HepG2 (cell line): ENCODE data around the gene SAMD4B. TPM values are rescaled to one million over a fixed set of nuclear protein-coding genes. Genes with fewer than 3 reads are reported as not detected.

Source experiments
- ATF1 ChIP-seq: IDR thresholded peaks from 2 replicates; pipeline ENCODE4 v1.6.1; 2016; ENCODE audit warnings: mild to moderate bottlenecking, control low read depth
- ATF4 ChIP-seq, 2 experiments: fragments of 450-650 bp in 1 of 2; sonication (generic) in 1 of 2; formaldehyde crosslinking; IDR thresholded peaks; 2 replicates each; pipeline versions ENCODE4 v1.5.0 to v1.8.0; 2020 to 2022; ENCODE audit warnings: mild to moderate bottlenecking in 1 of 2, missing genetic modification reagents in 1 of 2
- CHCHD3 ChIP-seq: sonication (generic); formaldehyde crosslinking; IDR thresholded peaks from 2 replicates; pipeline ENCODE4 v1.8.0; 2022; ENCODE audit warnings: mild to moderate bottlenecking, missing genetic modification reagents, moderate library complexity
- GATA4 ChIP-seq: sonication (generic); IDR thresholded peaks from 2 replicates; pipeline ENCODE4 v1.6.1; 2016; ENCODE audit warnings: antibody characterized with exemption, low read depth, borderline replicate concordance
- HHEX ChIP-seq: IDR thresholded peaks from 2 replicates; pipeline ENCODE4 v1.6.1; 2016; ENCODE audit warnings: control low read depth
- HMG20A ChIP-seq: IDR thresholded peaks from 2 replicates; pipeline ENCODE4 v1.6.1; 2016; ENCODE audit warnings: borderline replicate concordance
- HMG20B ChIP-seq: conservative IDR thresholded peaks from 2 replicates; pipeline ENCODE4 v1.6.1; 2016; ENCODE audit warnings: missing genetic modification reagents, missing compliant biosample characterization
- HMGXB4 ChIP-seq, 2 experiments: sonication (generic) in 1 of 2; formaldehyde crosslinking in 1 of 2; IDR thresholded peaks; 2 replicates each; pipeline versions ENCODE4 v1.4.0 to v1.6.1; 2018 to 2020; ENCODE audit warnings: missing genetic modification reagents in 2 of 2, borderline replicate concordance in 1 of 2, low read depth in 1 of 2, mild to moderate bottlenecking in 1 of 2, missing biosample characterization in 1 of 2
- HOXA9 ChIP-seq: sonication (generic); formaldehyde crosslinking; IDR thresholded peaks from 2 replicates; pipeline ENCODE4 v1.8.1; 2022; ENCODE audit warnings: missing genetic modification reagents, mild to moderate bottlenecking, moderate library complexity, borderline replicate concordance
- KDM1A ChIP-seq: IDR thresholded peaks from 2 replicates; pipeline ENCODE4 v1.6.1; 2016; ENCODE audit warnings: missing compliant biosample characterization
- KDM5B ChIP-seq: sonication (generic); formaldehyde crosslinking; IDR thresholded peaks from 2 replicates; pipeline ENCODE4 v1.4.0; 2020; ENCODE audit warnings: missing genetic modification reagents, mild to moderate bottlenecking, borderline replicate concordance
- MIXL1 ChIP-seq: IDR thresholded peaks from 2 replicates; pipeline ENCODE4 v1.6.1; 2016
- MXD4 ChIP-seq: IDR thresholded peaks from 2 replicates; pipeline ENCODE4 v1.6.1; 2016; ENCODE audit warnings: mild to moderate bottlenecking, missing biosample characterization, missing genetic modification reagents
- NFE2L2 ChIP-seq: fragments of 150-350 bp; IDR thresholded peaks from 2 replicates; pipeline ENCODE4 v1.6.1; 2014; ENCODE audit warnings: low read length
- NFYC ChIP-seq: IDR thresholded peaks from 2 replicates; pipeline ENCODE4 v1.6.1; 2016; ENCODE audit warnings: missing genetic modification reagents, missing compliant biosample characterization
- PCBP2 ChIP-seq: fragments of 200-400 bp; formaldehyde crosslinking; optimal IDR thresholded peaks from 2 replicates; pipeline ENCODE3; 2018; ENCODE audit warnings: low read length, low read depth; ENCODE audit not compliant: poor library complexity, severe bottlenecking
- TOE1 ChIP-seq: sonication (generic); formaldehyde crosslinking; IDR thresholded peaks from 2 replicates; pipeline ENCODE4 v1.4.0; 2020; ENCODE audit warnings: mild to moderate bottlenecking, missing genetic modification reagents
- ZBTB26 ChIP-seq: IDR thresholded peaks from 2 replicates; pipeline ENCODE4 v1.6.1; 2016; ENCODE audit warnings: missing compliant biosample characterization, missing genetic modification reagents, borderline replicate concordance
- ZBTB7B ChIP-seq: sonication (generic); formaldehyde crosslinking; IDR thresholded peaks from 2 replicates; pipeline ENCODE4 v1.4.0; 2020; ENCODE audit warnings: missing genetic modification reagents
- ZNF280B ChIP-seq: sonication (generic); formaldehyde crosslinking; IDR thresholded peaks from 2 replicates; pipeline ENCODE4 v1.5.0; 2020; ENCODE audit warnings: missing genetic modification reagents, mild to moderate bottlenecking, borderline replicate concordance
- ZNF383 ChIP-seq: sonication (generic); formaldehyde crosslinking; IDR thresholded peaks from 2 replicates; pipeline ENCODE4 v1.4.0; 2020; ENCODE audit warnings: missing genetic modification reagents, mild to moderate bottlenecking, borderline replicate concordance
- ZNF44 ChIP-seq: sonication (generic); formaldehyde crosslinking; IDR thresholded peaks from 2 replicates; pipeline ENCODE4 v1.5.1; 2020; ENCODE audit warnings: mild to moderate bottlenecking, missing genetic modification reagents
- ZNF83 ChIP-seq: sonication (generic); formaldehyde crosslinking; IDR thresholded peaks from 2 replicates; pipeline ENCODE4 v1.4.0; 2020; ENCODE audit warnings: missing genetic modification reagents, mild to moderate bottlenecking, borderline replicate concordance
- ZNF891 ChIP-seq: sonication (generic); formaldehyde crosslinking; IDR thresholded peaks from 2 replicates; pipeline ENCODE4 v1.5.0; 2020; ENCODE audit warnings: mild to moderate bottlenecking, missing genetic modification reagents
- ZSCAN21 ChIP-seq: sonication (generic); formaldehyde crosslinking; IDR thresholded peaks from 2 replicates; pipeline ENCODE4 v1.8.0; 2022; ENCODE audit warnings: mild to moderate bottlenecking, missing genetic modification reagents, moderate library complexity, borderline replicate concordance
- polyA plus RNA-seq, 8 experiments: library from polyadenylated mRNA; depleted of rRNA in 3 of 8; stranded (reverse) in 7 of 8; unstranded in 1 of 8; fragments of >200 nt; fragmentation: Illumina TruSeq in 4 of 8; extraction: Trizol in 4 of 8; gene quantifications; 2 replicates each; pipeline versions ENCODE4 v1.2.1 to v1.2.3, GENCODE V29; 2011 to 2016; ENCODE audit warnings: low read depth in 4 of 8, missing spikeins in 1 of 8, mixed read lengths in 1 of 8; ENCODE audit not compliant: insufficient read depth in 1 of 8
- total RNA-seq, 5 experiments: library from RNA; depleted of rRNA; stranded (reverse); fragments of >200 nt; fragmentation: Illumina TruSeq; extraction: Trizol; gene quantifications; 2 replicates each; pipeline ENCODE4 v1.2.3, GENCODE V29; 2016; ENCODE audit warnings: low read depth in 1 of 5

Gene SAMD4B
- total and polyA plus RNA-seq, 2 of the 13 experiments (the other 11 are each of a cell fraction or from before 2014, with no cell fraction given): 26.0 to 31.8 TPM

- TF ChIP-seq ZNF44: peak; percentile 68; the same call in 1 of the 2 replicates
- TF ChIP-seq ZNF280B (CRISPR knock-in tag): 0 out of 2 replicates have a peak, but pooled peaks have one; percentile 10
- peak; percentile 97 for TF ChIP-seq NFYC (CRISPR knock-in tag)
- peak in 1 of 2 experiments; percentile 25; a peak in 2 of 4 replicates for TF ChIP-seq ATF4 (CRISPR knock-in tag; IDR thresholded peaks at IDR 0.05)
- TF ChIP-seq HMG20A (CRISPR knock-in tag): no peak
- peak; percentile 70 to 87; a peak in 3 of 4 replicates for TF ChIP-seq HMGXB4 (CRISPR knock-in tag; IDR thresholded peaks at IDR 0.05; ENCODE audit: borderline replicate concordance in 1 of 2, low read depth in 1 of 2)
- no peak for TF ChIP-seq TOE1 (CRISPR knock-in tag)
- no peak for TF ChIP-seq PCBP2
- peak; percentile 22; the same call in 1 of the 2 replicates for TF ChIP-seq ZBTB26
- peak; percentile 78; the same call in 1 of the 2 replicates for TF ChIP-seq ZNF383 (CRISPR knock-in tag)
- peak; percentile 30; the same call in 1 of the 2 replicates for TF ChIP-seq GATA4
- no peak for TF ChIP-seq NFE2L2
- peak; percentile 81 for TF ChIP-seq KDM5B (CRISPR knock-in tag)
- peak; percentile 65; the same call in 1 of the 2 replicates for TF ChIP-seq ZBTB7B
- peak; percentile 77 for TF ChIP-seq MIXL1 (CRISPR knock-in tag)
- 0 out of 2 replicates have a peak, but pooled peaks have one; percentile 59 for TF ChIP-seq ZNF83
- TF ChIP-seq MXD4 (CRISPR knock-in tag): peak; percentile 66; the same call in 1 of the 2 replicates
- peak; percentile 54; the same call in 1 of the 2 replicates for TF ChIP-seq CHCHD3 (CRISPR knock-in tag)
- peak; percentile 56; the same call in 1 of the 2 replicates for TF ChIP-seq ZNF891 (CRISPR knock-in tag)
- TF ChIP-seq HHEX (CRISPR knock-in tag): no peak
- 0 out of 2 replicates have a peak, but pooled peaks have one; percentile 15 for TF ChIP-seq HOXA9 (CRISPR knock-in tag)
- peak; percentile 91 for TF ChIP-seq ATF1 (CRISPR knock-in tag)
- TF ChIP-seq HMG20B (CRISPR knock-in tag): no peak
- peak; percentile 11; the same call in 1 of the 2 replicates for TF ChIP-seq KDM1A
- 0 out of 2 replicates have a peak, but pooled peaks have one; percentile 7 for TF ChIP-seq ZSCAN21 (CRISPR knock-in tag)
Measured at GRCh38 chr19:39390751-39391437, 48.7 kb downstream of the SAMD4B start, which contains the start of the genes MED29 and PAF1 (continued).
